OCI-LY7 (cell line): ENCODE data around the gene ENKD1. TPM values are rescaled to one million over a fixed set of nuclear protein-coding genes. Genes with fewer than 3 reads are reported as not detected.

Source experiments
- BruUV-seq: library from RNA; stranded (reverse); fragments of 400-500 nt; replicated peaks from 2 replicates; lab custom pipeline; 2021; lab: Mats Ljungman, UMichigan
- CTCF ChIA-PET: fragments of 300-600 bp; sonication (Branson Sonifier 250); formaldehyde crosslinking; loops from one replicate; lab custom pipeline; 2022; ENCODE audit warnings: antibody characterized with exemption; ENCODE audit not compliant: unreplicated experiment; lab: Charles Lee
- POLR2A ChIA-PET: fragments of 300-600 bp; sonication (Branson Sonifier 250); formaldehyde crosslinking; loops from one replicate; lab custom pipeline; 2022; ENCODE audit warnings: antibody characterized with exemption; lab: Charles Lee
- DNase-seq: peaks from one replicate; pipeline ENCODE4 v3.0.0-alpha.2; 2015; ENCODE audit warnings: low spot score
- H2AFZ ChIP-seq: fragments of 200-600 bp; sonication (generic), shearing (Covaris generic); 2 replicates; pipeline ENCODE4 v1.6.1; 2014; ENCODE audit warnings: mild to moderate bottlenecking, antibody characterized with exemption, low read length, moderate library complexity
- H3K27ac ChIP-seq: fragments of 200-600 bp; sonication (generic); 2 replicates; pipeline ENCODE4 v1.5.1; 2014; ENCODE audit warnings: mixed run types, low read depth, mild to moderate bottlenecking, moderate library complexity, low read length, inconsistent platforms; ENCODE audit not compliant: poor library complexity, severe bottlenecking
- H3K36me3 ChIP-seq: fragments of 200-600 bp; sonication (generic); 2 replicates; pipeline ENCODE4 v1.6.1; 2014; ENCODE audit warnings: mild to moderate bottlenecking, antibody characterized with exemption, low read length, moderate library complexity, mixed read lengths; ENCODE audit not compliant: insufficient read depth
- H3K4me1 ChIP-seq: fragments of 200-600 bp; sonication (generic); 2 replicates; pipeline ENCODE4 v1.5.1; 2014; ENCODE audit warnings: mild to moderate bottlenecking, low read length; ENCODE audit not compliant: insufficient read depth, poor library complexity, severe bottlenecking
- H3K4me2 ChIP-seq: fragments of 200-600 bp; sonication (generic); 2 replicates; pipeline ENCODE4 v1.6.1; 2014; ENCODE audit warnings: mild to moderate bottlenecking, low read length
- H3K4me3 ChIP-seq: fragments of 200-600 bp; sonication (generic); 2 replicates; pipeline ENCODE4 v1.5.1; 2014; ENCODE audit warnings: mild to moderate bottlenecking, low read depth, low read length; ENCODE audit not compliant: poor library complexity, severe bottlenecking
- H3K79me2 ChIP-seq: fragments of 200-600 bp; sonication (generic); 2 replicates; pipeline ENCODE4 v1.6.1; 2016; ENCODE audit warnings: low read depth, mild to moderate bottlenecking, low read length, moderate library complexity, mixed read lengths; ENCODE audit not compliant: insufficient read depth
- H3K9me2 ChIP-seq: fragments of 200-600 bp; sonication (generic); 2 replicates; pipeline ENCODE4 v1.6.1; 2016; ENCODE audit warnings: mild to moderate bottlenecking, low read length, mixed read lengths; ENCODE audit not compliant: insufficient read depth
- H3K9me3 ChIP-seq: fragments of 200-600 bp; sonication (generic); 2 replicates; pipeline ENCODE4 v1.6.1; 2014; ENCODE audit warnings: mild to moderate bottlenecking, mixed run types, low read length, mixed read lengths
- H4K20me1 ChIP-seq: fragments of 200-600 bp; sonication (generic); 2 replicates; pipeline ENCODE4 v1.6.1; 2014; ENCODE audit warnings: mild to moderate bottlenecking, antibody characterized with exemption, low read length, moderate library complexity, mixed read lengths; ENCODE audit not compliant: insufficient read depth
- CTCF ChIP-seq: fragments of 200-600 bp; sonication (generic); conservative IDR thresholded peaks from 2 replicates; pipeline ENCODE4 v1.5.1; 2014; ENCODE audit warnings: mild to moderate bottlenecking, antibody characterized with exemption, low read length, moderate library complexity, mixed read lengths
- EZH2phosphoT487 ChIP-seq: fragments of 200-600 bp; sonication (generic); IDR thresholded peaks from 2 replicates; pipeline ENCODE4 v1.6.1; 2018; ENCODE audit warnings: low read depth, borderline replicate concordance, mild to moderate bottlenecking, mixed run types, antibody characterized with exemption, low read length, moderate library complexity, mixed read lengths
- intact Hi-C: fragments of 100-400 bp; cut with micrococcal nuclease; formaldehyde crosslinking; loops from one replicate; pipeline ENCODE4 v1.10.0; 2022; ENCODE audit not compliant: unreplicated experiment
- total RNA-seq, 2 experiments: library from RNA; depleted of rRNA in 1 of 2; stranded (reverse); fragments of >200 nt in 1 of 2; shearing (Covaris generic) in 1 of 2; gene quantifications; 2 replicates each; pipeline ENCODE4 v1.2.3, GENCODE V29; 2014 to 2022

The ENKD1 gene
- total RNA-seq, 2 experiments from 2014 or later: 8.1 to 15.7 TPM

GRCh38 chr16:67673712-67674580, 7.4 kb upstream of the ENKD1 start:
- Histone ChIP-seq H3K4me1 (peaks cover 6% of the 10 kb centered on the region), H3K9me2 (no peaks in the 10 kb centered on the region), H3K4me3 (no peak overlapping the region), H4K20me1 (no peaks in the 10 kb centered on the region), H3K27ac (no peak overlapping the region), H3K9me3 (no peaks in the 10 kb centered on the region), H3K36me3 (no peaks in the 10 kb centered on the region), H2AFZ (no peak overlapping the region), H3K4me2 (no peak overlapping the region), H3K79me2 (no peaks in the 10 kb centered on the region)
- no peak for DNase-seq
- intact Hi-C loops: loop anchor here (10.0 kb wide), 1 partner anchor 371 kb away; no protein-coding TSS in a partner anchor
- ChIA-PET CTCF (interaction anchor here (0.6 kb wide), 1 partner anchor 210 kb away, joined by 4 read pairs; no protein-coding TSS in a partner anchor), POLR2A (no interaction called here)
- BruUV-seq: no TSS peak
- TF ChIP-seq CTCF (no peak), EZH2phosphoT487 (no peak)

GRCh38 chr16:67672739-67673662, 6.5 kb upstream of the ENKD1 start:
- Histone ChIP-seq H3K36me3 (no peaks in the 10 kb centered on the region), H3K79me2 (no peaks in the 10 kb centered on the region), H3K9me2 (no peaks in the 10 kb centered on the region), H3K4me2 (no peak overlapping the region), H3K4me1 (peaks cover 16% of the 10 kb centered on the region), H4K20me1 (no peaks in the 10 kb centered on the region), H3K27ac (no peak overlapping the region), H2AFZ (no peak overlapping the region), H3K4me3 (no peak overlapping the region), H3K9me3 (no peaks in the 10 kb centered on the region)
- ChIA-PET POLR2A (interaction anchor here (0.5 kb wide), 1 partner anchor 34 kb away, joined by 4 read pairs; no protein-coding TSS in a partner anchor), CTCF (interaction anchor here (0.6 kb wide), 1 partner anchor 209 kb away, joined by 4 read pairs; no protein-coding TSS in a partner anchor)
- BruUV-seq: no TSS peak
- intact Hi-C loops: loop anchor here (1.0 to 10.0 kb wide), 3 partner anchors 143 to 372 kb away; no protein-coding TSS in a partner anchor
- peak; percentile 80 for DNase-seq
- TF ChIP-seq CTCF: peak; percentile 94
- TF ChIP-seq EZH2phosphoT487: no peak
